ENCODE results near the gene CER1.

DNA sequence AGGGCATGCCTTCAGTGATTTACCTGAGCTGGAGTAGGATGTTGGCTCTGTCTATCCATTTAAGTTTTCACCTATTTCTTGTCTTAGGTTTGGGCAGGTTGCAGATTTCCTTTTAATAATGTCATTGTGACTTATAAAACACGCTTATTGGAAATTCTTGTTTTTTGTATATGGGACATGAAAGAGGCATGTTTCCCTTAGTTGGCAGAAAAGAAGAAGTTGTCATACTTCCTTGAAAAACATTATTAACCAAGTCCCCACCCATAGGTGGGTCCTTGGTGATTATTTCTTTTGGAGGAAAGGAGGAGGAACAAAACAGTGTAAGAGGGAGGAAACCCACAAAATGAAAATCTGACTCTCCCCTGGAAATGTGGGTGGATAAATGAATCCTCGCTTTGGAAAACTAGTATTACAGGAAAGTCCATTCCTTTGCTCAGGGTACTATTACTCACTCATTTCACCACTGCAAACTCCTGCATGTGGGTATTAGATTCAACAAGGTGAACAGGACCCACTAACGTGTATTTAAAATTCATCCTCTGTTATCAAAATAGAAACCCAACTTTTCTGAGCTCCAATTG is 9.3 kb downstream of the CER1 start:
- TF ChIP-seq CTCF (IDR thresholded peaks at IDR 0.05) = no peak
- no peak for TF ChIP-seq POLR2A (IDR thresholded peaks at IDR 0.05)
- TF ChIP-seq EP300 (IDR thresholded peaks at IDR 0.05) = no peak

All from gastroesophageal sphincter (tissue), 3 donors.